Pulmonary artery endothelial cell (primary cell): ENCODE measurements around the gene DLG2. TPM values are rescaled to one million over a fixed set of nuclear protein-coding genes. Genes with fewer than 3 reads are reported as not detected.

Experiments used
- DNase-seq: peaks from one replicate; pipeline ENCODE4 v3.0.0-alpha.2; 2011; ENCODE audit warnings: low read depth, low spot score
- total RNA-seq: library from RNA; depleted of rRNA; stranded (reverse); fragments of >200 nt; gene quantifications from 2 replicates; pipeline ENCODE4 v1.2.3, GENCODE V29; 2014

Gene DLG2
- total RNA-seq, 1 donor from 2014 or later = 0.66 TPM

GRCh38 chr11:84140386-84141169 is 1486.6 kb downstream of the DLG2 start:
- no peak for DNase-seq

GRCh38 chr11:84137960-84138359 is 1489.2 kb downstream of the DLG2 start:
- no peak for DNase-seq

- no peak for DNase-seq
Measured at GRCh38 chr11:84137505-84137904, 1489.6 kb downstream of the DLG2 start.

- DNase-seq = no peak
Measured at GRCh38 chr11:84136926-84137325, 1490.2 kb downstream of the DLG2 start.

- DNase-seq = no peak
Measured at GRCh38 chr11:84130646-84131427, 1496.3 kb downstream of the DLG2 start.

GRCh38 chr11:84129961-84130576 is 1497.1 kb downstream of the DLG2 start:
- no peak for DNase-seq

GRCh38 chr11:84128840-84129239 is 1498.3 kb downstream of the DLG2 start:
- DNase-seq = no peak

GRCh38 chr11:84117394-84117793 is 1509.8 kb downstream of the DLG2 start:
- no peak for DNase-seq

GRCh38 chr11:84106541-84106940 is 1520.6 kb downstream of the DLG2 start:
- no peak for DNase-seq

- DNase-seq = no peak
Measured at GRCh38 chr11:84105148-84105547, 1522.0 kb downstream of the DLG2 start.

- DNase-seq = no peak
Measured at GRCh38 chr11:84103096-84103495, 1524.0 kb downstream of the DLG2 start.

- DNase-seq = no peak
Measured at GRCh38 chr11:84097186-84097585, 1530.0 kb downstream of the DLG2 start.

GRCh38 chr11:84091212-84091986 is 1535.7 kb downstream of the DLG2 start:
- DNase-seq = no peak

- DNase-seq = no peak
Measured at GRCh38 chr11:84089072-84090057, 1537.8 kb downstream of the DLG2 start.

- no peak for DNase-seq
Measured at GRCh38 chr11:84071851-84072250, 1555.3 kb downstream of the DLG2 start.

GRCh38 chr11:84069048-84069447 is 1558.1 kb downstream of the DLG2 start:
- no peak for DNase-seq

GRCh38 chr11:84061726-84062125 is 1565.4 kb downstream of the DLG2 start:
- no peak for DNase-seq

- DNase-seq = no peak
Measured at GRCh38 chr11:84056653-84057376, 1570.3 kb downstream of the DLG2 start.

- no peak for DNase-seq
Measured at GRCh38 chr11:84045146-84045545, 1582.0 kb downstream of the DLG2 start.

- DNase-seq = no peak
Measured at GRCh38 chr11:84044706-84045105, 1582.4 kb downstream of the DLG2 start.
